HG02642 (cell line): ENCODE results near the gene GGTLC3.
"Not testable (repeated sequence)": the region's sequence is repeated elsewhere in the genome, so short reads cannot be mapped to it uniquely, and the experiment has no call there.

Experiments used
- ATAC-seq: cut with Tn5 transposase; IDR thresholded peaks from one replicate; pipeline ENCODE4 v1.9.1; 2021; ENCODE audit warnings: mild to moderate bottlenecking; ENCODE audit not compliant: unreplicated experiment, poor library complexity

Gene GGTLC3

GRCh38 chr22:18522762-18523161 is 4.8 kb upstream of the GGTLC3 start:
- ATAC-seq, result not testable (repeated sequence)

GRCh38 chr22:18513454-18513853 is 4.5 kb downstream of the GGTLC3 start:
- not testable (repeated sequence) for ATAC-seq

GRCh38 chr22:18512378-18512777 is 5.6 kb downstream of the GGTLC3 start:
- not testable (repeated sequence) for ATAC-seq

- not testable (repeated sequence) for ATAC-seq
These were observed 6.6 kb downstream of the GGTLC3 start for GRCh38 chr22:18511327-18511726.

GRCh38 chr22:18496227-18496626 is 21.7 kb downstream of the GGTLC3 start:
- not testable (repeated sequence) for ATAC-seq
